Measurements from ENCODE around the gene SCGB1C1.

- TF ChIP-seq CTCF (IDR thresholded peaks at IDR 0.05; ENCODE audit: low read depth, low read length, missing input control), result no peak
- TF ChIP-seq EGR1 (IDR thresholded peaks at IDR 0.05; ENCODE audit: low read depth in 2 of 2), result no peak
- no peak for TF ChIP-seq ZBTB33 (IDR thresholded peaks at IDR 0.05)
- no peak for TF ChIP-seq MAX (IDR thresholded peaks at IDR 0.05)
- TF ChIP-seq REST (IDR thresholded peaks at IDR 0.05), result no peak
- TF ChIP-seq RAD21 (IDR thresholded peaks at IDR 0.05), result no peak
- no peak for TF ChIP-seq JUND (IDR thresholded peaks at IDR 0.05)
- TF ChIP-seq GABPA (IDR thresholded peaks at IDR 0.05 in 1 of 2, conservative IDR thresholded peaks at IDR 0.05 in 1 of 2), result no peak
- TF ChIP-seq RXRA (IDR thresholded peaks at IDR 0.05), result no peak
- no peak for TF ChIP-seq FOXA1 (IDR thresholded peaks at IDR 0.05)
- TF ChIP-seq TAF1 (conservative IDR thresholded peaks at IDR 0.05), result no peak
Observed at GRCh38 chr11:211295-211694, 18.4 kb downstream of the SCGB1C1 start.
